ENCODE results near the gene DYNLT2.

Gene DYNLT2

GRCh38 chr6:169692516-169692915, 58.9 kb downstream of the DYNLT2 start:
- no peak for DNase-seq

GRCh38 chr6:169691260-169691659, 60.1 kb downstream of the DYNLT2 start:
- no peak for DNase-seq

Measured in DMS79 treated with DMSO at 0.1 percent for 48 hours (cell line).